ENCODE measurements around the gene SH2D4B.

Gene SH2D4B

DNA sequence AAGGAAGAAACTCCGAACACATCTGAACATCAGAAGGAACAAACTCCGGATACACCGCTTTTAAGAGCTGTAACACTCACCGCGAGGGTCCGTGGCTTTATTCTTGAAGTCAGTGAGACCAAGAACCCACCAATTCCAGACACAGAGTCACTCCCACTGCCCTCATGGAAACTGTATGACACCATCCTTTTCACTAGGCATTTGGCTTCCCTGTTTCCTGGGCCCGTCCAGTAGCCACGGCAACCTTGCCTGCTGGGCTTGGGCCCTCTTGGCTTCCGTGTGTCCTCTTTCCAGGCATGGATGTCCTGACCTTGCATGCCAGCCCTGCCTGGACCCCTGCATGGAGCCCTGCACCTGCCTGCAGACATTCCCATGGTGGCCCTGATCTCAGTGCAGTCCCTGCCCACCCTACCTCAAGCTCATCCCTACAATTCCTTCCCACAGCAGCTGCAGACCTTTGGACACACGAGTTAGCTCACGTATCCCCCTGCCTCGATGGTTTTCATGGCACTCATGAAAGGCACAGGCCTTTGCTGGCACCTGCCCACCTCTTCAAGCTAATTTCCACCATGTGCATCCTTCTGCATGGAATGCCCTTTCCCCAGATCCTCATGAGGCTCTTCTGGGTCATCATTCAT lies 6.7 kb downstream of the SH2D4B start:
- DNase-seq (ENCODE audit: low spot score), result no peak

DNA sequence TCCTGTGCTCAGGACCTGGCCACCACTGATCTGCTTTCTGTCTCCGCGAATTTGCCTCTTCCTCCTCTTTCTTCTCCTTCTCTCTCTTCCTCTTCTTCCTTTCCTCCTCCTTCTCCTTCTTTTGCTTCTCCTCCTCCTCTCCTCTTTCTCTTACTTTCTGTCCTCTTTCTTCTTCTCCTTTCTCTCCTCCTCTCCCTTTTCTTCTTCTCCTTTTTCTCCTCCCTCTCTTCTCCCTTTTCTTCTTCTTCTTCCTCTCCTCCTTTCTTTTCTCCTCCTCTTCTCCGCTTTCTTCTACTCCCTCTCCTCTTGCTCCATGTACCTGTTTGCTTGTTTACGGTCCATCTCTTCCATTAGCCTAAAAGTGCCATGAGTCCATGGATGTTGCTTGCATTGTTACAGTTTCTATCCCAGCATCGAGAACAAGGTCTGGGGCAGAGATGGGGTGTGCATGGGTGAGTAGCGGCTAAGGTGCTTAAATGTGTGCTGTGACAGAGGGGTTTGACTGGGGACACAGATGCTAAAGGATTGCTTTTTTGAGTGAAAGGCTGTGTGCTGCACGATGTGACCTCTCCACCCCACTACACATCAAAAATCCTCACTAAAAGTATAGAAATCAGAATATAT lies 7.7 kb downstream of the SH2D4B start:
- DNase-seq (ENCODE audit: low spot score), result no peak

DNA sequence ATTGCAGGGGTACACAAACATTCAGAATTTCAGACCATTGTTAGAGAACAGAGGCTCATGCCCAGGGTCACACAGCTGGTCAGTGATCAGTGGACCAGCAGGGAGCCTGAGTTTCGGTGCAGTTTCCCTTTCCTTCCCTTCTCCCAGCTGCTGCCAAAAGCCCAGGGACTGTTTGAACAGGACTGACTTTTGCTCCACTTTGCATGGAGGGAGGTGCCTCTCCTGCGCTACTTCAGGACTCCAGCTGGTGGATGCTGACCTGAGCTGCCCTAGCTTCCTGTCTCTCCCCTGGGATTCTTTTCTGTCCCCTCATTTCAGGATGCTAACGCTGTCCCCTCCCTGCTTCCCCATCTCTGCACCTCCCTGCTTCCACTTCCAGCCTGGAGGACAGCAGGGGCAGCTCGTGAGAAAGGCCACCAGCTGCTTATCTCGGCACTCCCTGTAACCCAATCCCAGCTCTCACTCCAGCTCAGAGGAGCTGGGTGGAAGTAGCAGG lies 14.5 kb downstream of the SH2D4B start:
- no peak for DNase-seq (ENCODE audit: low spot score)

DNA sequence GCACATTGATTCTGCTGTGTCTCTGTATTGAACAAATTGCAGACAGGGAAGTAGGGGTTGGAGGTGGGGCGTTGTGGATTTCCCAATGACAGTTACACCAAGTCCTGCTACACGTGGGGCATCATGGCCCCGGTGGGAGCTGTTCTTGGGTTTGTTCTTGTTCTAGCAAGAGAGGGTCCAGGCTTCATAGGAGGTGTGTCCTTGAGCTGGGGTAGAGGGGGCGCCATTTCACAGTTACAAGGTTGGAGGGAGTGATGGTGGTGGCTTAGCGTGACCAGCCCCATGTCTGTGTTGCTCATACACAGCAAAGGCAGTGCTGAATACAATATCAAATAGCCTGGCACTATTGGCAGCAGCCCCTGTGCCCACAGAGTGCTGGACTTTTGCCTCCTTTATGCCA lies 15.7 kb downstream of the SH2D4B start:
- DNase-seq (ENCODE audit: low spot score), result no peak

DNA sequence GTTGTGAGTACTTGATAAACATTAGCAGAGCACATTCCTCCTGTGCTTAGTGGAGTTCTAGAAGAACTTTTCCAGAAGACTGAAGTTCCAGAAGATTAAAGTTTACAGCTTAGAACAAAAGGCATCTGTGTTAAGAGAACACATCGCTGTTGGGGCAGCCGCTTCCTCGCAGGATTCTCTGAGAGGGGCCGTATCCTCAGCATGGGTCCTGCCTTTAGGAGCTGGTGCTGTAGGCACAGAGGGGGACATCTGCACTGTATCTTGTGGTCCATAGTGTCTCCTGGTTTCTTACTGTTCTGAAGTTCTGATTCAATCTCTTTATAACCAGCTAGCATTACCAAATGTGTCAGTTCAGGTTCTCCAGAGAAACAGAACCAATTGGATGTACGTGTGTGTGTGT lies 16.3 kb downstream of the SH2D4B start:
- DNase-seq (ENCODE audit: low spot score), result no peak

DNA sequence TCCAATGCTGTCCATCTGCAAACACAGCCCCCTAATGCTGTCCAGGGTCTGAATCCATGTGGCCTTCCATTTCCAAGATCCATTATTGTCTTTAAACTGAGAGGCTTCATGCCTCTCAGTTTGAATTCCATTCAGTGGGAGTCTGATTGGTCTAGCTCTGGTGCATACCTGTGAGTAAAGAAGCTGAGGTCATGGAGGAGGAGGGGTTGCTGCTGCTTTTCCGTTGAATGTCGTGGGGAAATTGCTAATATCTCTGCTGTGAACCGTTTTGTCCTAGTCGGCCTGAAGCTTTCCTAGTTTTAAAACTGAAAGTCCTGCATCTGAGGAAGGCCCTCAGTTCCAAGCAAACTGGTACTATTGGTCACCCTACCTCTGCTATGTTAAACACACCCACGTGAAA lies 17.7 kb downstream of the SH2D4B start:
- DNase-seq (ENCODE audit: low spot score), result no peak

DNA sequence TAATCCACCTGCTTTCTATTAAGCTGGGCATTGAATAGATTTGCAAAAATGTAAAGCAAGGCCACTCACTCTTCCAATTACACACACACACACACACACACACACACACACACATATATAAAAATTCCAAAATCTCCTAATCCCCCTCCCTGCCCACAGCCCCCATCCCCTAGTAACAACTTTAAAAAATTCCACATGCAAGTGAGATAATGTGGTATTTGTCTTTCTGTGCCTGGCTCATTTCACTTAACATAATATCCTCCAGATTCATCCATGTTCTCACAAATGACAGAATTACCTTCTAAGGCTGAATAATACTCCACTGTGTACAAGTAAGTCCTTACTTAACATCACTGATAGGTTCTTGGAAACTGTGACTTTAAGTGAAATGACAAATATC lies 24.2 kb downstream of the SH2D4B start:
- no peak for DNase-seq (ENCODE audit: low spot score)

DNA sequence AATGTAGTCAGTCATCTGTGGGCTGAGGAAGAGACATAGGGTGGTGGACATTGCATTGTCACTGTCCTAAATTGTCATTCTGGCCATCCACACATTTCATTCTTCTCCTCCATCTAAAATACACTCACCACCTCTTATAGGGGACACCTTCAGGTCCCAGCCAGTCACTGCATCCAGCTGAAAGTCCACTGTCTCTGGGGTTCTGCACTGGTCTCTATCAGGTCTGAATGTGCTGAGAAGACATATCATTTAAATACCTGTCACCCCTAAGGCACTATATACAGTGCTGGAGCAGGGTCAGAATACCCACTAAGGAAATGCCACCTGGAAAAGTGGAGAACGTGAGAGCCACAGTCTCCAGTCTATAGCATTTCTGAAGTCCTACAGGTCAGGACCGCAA lies 29.6 kb downstream of the SH2D4B start:
- no peak for DNase-seq (ENCODE audit: low spot score)

DNA sequence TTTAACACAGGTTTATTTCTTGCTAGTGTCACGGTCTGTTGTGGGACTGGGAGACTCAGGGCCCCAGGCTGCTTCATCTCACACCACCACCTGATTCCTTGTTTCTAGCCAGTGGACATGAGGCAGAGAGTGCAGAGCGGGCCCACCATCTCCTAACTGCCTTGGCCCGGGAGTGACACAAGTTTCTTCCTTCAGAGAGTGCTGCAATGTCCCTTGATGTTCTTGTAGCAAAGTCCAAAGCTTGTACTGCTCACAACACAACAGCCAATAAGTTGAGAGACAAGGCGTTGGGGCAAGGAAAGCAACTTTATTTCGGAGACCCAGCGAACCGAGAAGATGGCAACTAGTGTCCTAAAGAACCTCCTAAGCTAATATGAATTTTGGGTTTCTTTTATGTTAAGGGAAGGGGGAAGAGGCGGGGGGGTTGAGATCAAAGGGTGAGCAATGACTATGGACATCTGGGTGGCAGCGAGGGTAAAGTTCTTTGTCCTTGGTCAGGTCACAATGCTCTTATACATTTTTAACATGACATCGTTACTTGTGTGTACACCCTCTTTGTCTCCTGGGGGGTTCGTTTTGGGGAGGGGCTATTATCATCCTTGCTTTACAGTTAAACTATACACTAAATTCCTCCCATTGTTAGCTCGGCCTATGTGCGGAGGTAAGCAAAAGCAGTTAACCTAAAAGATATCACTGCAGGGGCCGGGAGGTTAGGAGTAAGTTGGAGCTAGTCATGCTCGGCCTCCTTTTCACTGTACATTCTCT lies 31.6 kb downstream of the SH2D4B start:
- no peak for DNase-seq (ENCODE audit: low spot score)

DNA sequence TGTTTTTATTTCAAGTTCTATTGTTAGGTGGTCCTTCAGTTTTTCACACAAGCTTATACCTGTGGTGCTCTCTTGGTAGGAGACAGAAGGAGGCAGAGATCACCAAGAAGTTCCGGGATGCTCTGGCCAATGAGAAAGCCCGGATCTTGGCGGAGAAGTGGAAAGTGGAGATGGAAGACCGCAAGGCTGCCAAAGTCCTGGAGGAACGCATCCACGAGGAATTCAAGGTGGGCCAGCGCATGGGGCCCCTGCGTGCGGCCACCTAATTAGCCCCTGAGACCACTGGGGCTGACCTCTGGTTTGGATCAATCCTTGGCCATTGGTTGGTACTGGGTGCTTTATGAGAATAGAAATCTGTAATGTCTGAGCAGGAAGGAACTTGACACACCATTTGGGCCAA lies 33.6 kb downstream of the SH2D4B start:
- DNase-seq (ENCODE audit: low spot score), result no peak

DNA sequence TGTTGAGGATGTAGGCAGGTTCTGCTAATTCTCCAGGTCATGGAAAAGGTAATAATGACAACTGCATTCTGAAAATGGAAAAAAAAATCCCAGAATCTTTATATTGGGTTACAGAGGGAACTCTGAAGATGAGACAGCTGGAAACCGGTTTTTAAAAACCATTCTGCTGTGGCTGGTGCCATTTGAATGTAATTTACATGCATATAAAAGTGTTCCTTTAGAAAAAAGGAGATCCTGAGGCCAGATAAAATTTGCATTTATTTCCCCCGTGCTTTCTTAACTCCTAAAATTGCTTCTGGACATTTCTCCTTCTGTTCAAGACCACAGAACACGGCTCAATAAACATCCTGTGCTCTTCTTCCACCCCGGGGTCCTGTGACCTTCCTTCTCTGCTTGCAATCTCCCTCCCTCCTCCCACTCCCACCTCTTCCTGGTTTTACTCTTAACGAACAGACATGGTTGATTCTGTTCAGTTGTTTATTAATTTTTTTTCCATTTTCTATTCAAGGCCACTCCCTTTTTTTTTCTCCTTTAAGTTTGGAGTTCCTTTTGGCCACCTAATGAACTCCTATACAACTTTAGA lies 41.6 kb downstream of the SH2D4B start:
- DNase-seq (ENCODE audit: low spot score), result no peak

DNA sequence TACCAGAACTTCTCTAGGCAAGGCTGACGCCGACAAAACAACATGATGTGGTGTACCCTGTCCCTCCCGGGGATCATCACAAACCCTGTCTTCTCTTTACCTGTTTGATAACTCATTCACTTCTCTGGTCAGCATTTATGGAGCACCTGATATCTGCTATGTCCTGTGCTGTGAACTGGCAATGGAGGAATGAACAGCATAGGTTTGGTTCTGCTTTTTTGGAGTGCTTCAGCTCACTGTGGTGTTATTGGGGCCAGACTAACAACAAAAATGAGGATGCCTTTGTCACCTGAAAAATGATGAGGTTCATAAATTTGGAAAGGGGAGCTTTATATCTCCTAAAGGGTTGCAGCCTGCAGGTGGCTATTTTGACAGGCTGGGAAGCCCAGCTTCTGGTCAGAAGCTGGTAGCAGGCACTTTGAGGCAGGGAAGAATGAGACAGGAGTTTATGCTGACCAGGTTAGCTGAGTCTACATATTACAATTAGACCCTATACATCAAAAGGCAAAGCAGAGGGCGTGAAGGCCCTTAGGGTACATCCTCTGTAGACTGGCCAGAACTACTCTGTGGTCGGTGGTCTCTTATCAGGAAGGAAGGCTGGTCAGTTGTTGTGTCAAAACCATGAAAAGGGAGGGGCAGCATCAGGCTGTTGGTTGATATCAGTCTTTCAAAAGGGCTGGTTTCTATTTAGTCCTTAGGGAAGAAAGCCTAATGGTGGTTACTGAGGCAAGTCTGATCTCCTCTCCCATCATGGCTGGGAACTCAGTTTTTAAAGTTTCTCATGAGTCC lies 42.3 kb downstream of the SH2D4B start:
- DNase-seq (ENCODE audit: low spot score), result no peak

DNA sequence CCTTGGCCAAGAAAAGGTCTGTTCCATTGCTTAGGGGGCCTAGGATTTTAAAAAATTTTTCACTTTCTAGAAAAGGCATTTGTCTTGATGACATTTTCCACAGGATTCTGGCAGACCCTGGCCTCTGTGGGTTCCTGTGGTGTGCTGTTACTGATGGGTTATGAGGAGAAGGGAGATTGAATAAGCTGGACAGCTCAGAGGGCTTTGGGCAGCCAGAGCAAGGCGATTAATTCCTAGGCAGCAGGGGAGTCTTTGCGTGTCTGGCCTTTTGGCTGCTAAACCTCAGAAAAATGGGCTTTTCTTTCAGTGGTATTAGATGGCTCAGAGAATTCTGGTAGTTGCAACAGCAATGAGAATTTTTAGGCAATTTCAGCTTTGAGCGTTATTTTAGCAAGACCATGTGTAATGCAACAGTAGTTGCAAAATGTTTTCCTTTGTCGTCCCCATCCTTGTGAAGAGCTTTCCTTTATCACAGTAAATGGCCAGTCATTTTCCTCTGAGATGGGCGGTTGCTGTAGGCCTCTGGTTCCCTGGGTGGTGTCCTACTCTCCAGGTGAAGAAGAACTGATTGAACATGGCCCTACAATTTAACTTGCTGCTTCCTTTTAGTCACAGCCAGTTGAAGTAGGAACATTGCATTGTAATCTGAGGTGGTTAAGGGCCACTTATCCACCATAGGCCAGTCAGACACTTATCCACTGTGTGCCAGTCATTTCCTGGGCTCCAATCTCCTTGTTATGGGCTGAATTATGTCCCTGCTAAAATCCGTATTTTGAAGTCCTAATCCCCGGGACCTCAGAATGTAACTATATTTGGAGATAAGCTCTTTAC lies 43.2 kb downstream of the SH2D4B start:
- no peak for DNase-seq (ENCODE audit: low spot score)

DNA sequence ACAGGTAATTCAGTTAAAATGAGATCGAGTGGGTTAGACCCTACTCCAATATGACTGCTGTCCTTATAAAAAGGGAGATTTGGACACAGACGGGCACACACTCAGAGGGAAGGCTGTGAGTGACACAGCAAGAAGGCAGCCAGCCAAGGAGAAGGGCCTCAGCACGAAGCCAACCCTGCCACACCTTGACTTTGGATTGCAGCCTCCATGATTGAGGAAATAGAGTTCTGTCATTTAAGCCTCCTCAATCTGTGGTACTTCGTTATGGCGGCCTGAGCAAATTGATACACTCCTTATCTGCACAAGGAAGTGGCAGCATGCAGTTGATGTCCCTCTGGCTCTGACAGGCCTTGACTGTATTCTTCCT lies 43.8 kb downstream of the SH2D4B start:
- no peak for DNase-seq (ENCODE audit: low spot score)

DNA sequence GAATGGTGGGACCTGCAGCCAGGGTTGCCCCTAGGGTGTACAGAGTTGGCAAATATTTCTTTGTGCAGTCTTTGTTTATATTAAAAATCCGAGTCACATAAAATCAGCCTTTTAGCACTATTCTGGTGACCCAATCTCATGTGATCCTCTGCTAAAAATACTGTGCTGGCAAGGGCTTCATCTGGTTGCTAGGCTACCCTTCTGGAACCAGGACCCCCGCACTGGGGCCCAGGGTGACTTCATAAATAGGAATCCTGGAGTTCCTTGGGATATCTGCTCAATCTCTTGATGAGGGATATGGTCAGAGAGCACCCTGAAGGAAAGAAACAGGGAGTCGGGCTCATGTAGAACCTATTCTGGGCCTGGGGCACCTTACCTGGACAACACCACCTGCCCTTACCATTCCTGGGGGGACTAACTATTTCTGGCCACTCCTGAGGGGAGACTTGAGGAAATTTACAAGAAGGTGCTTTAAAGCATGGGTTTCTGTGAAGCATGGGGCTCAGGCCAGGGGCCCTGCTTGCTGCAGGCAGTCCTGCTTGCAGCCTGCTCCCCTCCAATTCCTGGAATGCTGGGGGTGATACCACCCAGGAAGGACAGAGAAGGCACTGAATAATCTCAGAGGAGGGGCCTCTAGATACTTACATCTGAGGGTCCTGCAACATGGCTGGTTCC lies 44.7 kb downstream of the SH2D4B start:
- no peak for DNase-seq (ENCODE audit: low spot score)

DNA sequence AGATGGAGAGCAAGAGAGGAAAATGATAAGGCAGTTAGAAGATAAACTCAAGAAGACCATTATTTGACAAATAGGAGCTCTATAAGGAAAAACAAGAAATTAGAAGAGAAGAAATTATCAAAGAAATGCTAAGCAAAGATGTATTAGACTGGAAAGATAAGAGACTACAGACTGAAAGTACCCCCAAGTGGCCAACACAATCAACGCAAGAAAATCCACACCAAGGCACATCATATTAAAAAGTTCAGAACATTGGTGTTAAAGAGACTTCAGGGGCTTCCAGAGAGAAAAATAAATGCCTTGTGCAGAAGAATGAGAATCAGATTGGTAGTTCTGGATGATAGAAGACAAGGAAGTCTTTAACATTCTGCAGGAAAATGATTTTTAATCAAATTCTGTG lies 46.0 kb downstream of the SH2D4B start:
- no peak for DNase-seq (ENCODE audit: low spot score)

DNA sequence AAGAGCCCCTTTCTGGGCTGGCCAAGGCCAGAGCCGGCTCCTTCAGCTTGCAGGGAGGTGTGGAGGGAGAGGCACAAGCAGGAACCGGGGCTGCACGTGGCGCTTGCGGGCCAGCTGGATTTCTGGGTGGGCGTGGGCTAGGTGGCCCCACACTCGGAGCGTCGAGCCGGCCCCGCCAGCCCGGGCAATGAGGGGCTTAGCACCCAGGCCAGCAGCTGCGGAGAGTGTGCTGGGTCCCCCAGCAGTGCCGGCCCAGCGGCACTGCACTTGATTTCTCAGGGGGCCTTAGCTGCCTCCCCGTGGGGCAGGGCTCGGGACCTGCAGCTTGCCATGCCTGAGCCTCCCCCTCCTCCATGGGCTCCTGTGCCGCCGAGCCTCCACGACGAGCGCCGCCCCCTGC lies 48.1 kb downstream of the SH2D4B start:
- DNase-seq (ENCODE audit: low spot score), result no peak

DNA sequence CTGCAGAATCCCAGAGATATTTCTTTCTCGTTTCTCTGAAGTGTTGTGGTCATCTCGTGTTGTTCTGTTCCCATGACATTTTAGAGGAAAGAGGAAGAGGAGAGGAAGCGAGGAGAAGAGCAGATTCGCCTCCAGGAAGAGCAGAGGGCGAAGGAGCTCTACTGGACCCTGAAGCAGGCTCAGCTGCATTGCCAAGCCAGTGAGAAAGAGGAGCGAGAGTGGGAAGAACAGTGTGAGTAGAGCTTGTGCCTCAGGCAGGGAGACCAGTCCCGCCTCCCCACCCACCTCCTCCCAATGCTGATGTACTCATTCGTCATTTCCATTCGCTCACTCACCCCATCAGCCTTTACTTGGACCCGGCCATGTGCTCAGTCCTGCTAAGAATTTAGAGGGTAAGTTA lies 50.8 kb downstream of the SH2D4B start:
- DNase-seq (ENCODE audit: low spot score), result no peak

DNA sequence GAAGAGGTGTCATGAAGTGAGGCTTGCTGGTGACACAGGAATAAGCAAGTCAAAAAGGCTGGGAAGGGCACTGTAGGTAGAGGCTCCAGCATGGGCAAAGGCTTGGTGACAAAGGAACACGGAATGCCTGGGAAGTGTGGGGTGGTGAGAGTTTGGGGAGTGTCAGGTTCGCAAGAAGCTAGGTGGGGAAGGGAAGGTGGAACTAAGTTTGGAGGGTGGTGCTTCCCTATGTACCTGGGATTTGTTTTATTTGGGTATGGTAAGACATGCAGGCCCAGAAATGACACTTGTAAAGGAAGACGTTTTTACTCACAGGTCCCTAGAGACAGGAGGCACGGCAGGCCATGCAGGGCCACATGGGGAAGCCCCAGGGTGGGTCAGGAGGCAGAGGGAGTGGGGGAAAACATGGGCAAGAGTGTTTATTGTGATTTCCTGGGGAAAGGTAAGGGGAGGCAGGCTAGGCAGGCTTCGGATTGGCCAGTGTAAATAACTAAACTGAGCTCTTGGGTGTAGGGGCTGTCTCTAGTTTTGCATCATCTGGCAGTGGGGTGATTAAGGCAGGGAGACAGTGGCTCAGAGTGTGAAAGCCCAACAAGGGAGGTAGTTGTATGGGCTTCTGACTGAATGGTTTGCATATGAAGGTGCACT lies 52.1 kb downstream of the SH2D4B start:
- DNase-seq (ENCODE audit: low spot score), result no peak

DNA sequence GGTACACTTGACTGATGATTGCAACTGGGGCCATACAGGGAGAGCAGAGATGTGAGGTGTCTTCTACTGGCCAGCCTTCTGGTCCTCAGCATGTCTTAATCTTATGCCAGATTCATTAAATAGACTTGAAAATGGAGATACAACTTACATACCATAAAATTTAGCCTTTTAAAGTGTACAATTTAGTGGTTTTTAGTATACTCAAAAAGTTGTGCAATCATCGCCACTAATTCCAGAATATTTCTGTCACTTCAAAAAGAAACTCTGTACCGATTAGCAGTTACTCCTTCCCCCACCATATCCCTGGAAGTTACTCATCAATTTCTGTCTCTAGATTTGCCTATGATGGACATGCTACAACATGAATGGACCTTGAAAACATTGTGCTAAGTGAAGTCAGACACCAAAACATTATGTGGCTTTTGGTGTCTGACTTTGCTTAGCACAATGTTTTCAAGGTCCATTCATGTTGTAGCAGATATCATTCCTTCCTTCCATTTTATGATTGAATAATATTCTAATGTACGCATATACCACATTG lies 53.0 kb downstream of the SH2D4B start:
- no peak for DNase-seq (ENCODE audit: low spot score)

Data from ecto neural progenitor cell (in vitro differentiated cells).